GM19240 (cell line): ENCODE measurements around the gene MAML2.
"Not testable (repeated sequence)": the region's sequence is repeated elsewhere in the genome, so short reads cannot be mapped to it uniquely, and the experiment has no call there.

Source experiments
- DNase-seq: peaks from one replicate; pipeline ENCODE4 v3.0.0; 2011; ENCODE audit warnings: low spot score; ENCODE audit not compliant: insufficient read length

The MAML2 gene

DNA sequence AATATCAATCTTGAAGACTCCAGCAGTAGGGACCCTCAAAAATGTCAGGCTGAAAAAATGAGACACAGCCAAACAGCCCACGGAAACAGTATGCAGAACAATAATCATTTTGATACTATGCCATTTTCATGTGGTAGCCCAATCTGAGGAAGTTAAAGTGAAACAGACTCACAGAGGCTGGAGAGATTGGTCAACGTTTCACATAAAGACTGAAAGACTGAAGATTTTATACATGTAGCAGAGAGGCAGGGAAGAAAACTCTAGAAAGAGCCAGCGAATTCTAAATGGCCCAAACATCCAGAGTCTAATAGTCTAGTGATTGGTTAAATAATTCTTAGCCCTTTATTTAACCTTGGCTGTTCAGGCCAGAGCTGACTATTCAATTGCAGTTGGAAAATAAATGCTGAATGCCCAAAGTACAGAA, 49.4 kb downstream of the MAML2 start:
- peak; percentile 13 for DNase-seq

DNA sequence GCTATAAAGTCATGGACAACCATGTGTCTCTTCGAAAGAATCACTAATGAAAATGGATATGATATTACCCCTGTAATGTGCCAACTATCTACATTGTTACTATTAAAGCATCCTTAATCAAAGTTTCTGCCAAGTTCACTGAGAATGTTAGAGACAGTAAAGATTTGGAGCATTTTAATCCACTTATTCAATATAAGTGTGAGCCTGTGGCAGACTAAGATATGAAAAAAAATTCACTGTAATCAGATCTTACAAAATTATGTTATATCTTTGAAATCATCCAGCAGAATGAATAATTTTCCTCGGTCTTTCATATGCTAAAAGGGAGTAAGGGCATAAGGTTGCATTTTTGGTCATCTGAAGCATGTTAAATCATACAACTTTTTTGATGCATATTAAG, 49.9 kb downstream of the MAML2 start:
- DNase-seq: no peak

DNA sequence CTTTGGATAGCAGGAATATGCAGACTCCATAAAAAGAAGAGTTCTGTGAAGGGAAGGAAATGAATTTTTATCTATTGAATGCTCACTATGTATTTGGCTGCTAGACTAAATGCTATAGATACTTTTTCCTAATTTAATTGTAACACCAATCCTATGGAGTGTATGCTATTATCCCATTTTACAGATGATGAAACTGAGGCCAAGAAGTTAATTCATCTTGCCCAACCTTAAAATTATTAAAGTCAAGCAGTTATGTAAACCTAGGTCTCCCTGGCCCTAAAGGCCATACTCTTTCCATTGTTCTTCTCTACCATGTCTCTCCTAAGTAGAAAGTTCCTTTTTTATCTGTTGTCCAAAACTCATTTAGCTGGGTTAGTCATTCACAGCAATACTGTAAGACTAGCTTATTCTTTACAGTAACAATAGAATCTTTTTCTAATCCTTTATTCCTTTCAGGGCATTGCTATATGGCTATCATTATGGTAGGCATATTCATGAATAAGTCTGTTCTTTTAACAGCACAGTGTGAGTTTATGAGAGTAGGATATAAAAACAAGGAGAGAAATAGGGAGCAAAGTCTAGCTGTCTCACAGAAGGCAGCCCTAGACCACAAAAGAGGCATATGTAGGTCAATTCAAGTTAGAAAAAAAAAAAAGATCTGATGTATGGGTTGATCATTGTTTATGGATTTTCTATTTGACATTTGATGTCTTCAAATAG, 50.5 kb downstream of the MAML2 start:
- DNase-seq: no peak

DNA sequence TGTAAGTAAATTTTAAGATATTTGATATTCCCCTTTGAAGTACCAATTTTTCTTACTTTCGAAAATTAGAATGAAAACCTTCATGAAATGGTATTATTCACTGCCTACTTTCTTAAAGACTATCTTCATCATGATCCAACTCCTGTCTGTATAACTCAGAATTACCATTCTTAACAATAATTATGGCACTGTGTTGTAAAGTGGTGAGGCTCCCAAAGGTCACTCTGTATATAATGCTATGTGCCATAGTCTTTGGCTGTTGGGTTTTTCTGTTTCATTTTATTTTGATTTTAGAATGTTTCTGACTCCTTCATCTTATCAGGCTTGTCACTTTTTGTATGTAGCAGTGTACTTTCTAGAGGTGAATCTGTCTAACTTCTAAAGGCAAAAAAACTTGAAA, 52.4 kb downstream of the MAML2 start:
- no peak for DNase-seq

DNA sequence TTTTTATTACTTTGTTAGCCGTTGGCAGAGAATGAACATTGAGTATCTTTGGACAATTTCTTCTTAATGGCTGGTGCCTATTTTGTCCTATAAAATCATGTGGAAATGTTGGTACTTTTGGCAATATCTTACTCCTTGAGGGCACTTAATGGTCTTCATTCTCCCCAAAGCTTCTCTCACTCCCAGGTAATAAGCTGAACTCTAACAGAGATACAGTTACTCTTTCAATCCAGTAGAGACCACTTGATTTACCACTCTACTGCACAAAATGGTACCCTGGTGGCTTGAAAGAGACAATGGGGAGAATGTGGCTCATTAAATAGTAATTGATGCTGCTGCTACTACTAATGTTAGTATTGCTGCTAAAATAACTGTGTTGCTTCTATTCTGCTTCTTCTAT, 53.0 kb downstream of the MAML2 start:
- no peak for DNase-seq

DNA sequence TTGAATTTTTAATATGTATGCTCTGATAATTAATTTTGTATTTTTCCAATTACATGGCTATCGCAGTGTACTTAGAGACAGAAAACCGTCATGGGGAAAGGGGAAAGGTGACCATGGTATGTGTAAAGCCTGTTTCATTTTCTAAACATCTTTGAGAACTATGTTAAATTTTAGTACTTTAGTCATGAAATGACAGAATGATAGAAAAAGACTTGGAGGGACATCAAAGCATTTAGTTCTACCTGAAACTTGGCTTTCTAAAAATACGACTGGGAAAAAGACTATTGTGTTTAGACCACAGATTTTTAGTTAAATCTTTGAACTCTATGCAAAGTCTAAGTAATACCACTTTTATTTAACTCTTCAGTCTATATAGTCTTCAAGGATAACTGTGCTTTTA, 54.1 kb downstream of the MAML2 start:
- no peak for DNase-seq

DNA sequence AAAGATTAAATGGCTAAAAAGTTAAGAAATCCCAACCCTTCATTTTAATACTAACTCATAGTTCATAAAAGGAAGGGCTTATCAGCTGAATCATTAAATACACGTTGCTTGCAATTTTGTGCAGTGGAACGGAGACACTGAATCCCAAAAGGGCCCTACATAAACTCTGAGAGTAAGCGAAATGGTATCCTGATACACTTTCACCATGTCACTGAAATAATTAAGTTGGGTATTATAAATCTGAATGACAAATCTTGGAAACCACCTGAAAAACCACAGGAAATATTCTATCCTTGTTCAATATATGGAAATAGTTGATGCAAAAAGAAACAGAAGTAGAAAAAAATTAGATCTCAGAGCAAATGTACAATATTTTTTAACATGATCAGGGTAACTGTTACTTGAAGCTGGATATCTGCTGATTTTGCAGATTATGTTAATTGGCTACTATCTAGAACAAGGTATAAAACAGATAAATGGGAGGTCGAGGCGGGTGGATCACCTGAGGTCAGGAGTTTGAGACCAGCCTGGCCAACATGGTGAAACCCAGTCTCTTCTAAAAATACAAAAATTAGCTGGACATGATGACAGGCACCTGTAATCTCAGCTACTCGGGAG, 55.1 kb downstream of the MAML2 start:
- no peak for DNase-seq

DNA sequence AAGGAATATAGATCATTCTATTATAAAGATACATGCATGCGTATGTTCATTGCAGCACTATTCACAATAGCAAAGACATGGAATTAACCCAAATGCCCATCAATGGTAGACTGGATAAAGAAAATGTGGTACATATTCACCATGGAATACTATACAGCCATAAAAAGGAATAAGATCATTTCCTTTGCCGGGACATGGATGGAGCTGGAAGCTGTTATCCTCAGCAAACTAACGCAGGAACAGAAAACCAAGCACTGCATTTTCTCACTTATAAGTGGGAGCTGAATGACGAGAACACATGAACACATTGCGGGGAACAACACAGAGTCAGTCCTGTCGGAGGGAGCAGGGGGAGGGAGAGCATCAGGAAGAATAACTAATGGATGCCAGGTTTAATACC, 57.0 kb downstream of the MAML2 start:
- not testable (repeated sequence) for DNase-seq

DNA sequence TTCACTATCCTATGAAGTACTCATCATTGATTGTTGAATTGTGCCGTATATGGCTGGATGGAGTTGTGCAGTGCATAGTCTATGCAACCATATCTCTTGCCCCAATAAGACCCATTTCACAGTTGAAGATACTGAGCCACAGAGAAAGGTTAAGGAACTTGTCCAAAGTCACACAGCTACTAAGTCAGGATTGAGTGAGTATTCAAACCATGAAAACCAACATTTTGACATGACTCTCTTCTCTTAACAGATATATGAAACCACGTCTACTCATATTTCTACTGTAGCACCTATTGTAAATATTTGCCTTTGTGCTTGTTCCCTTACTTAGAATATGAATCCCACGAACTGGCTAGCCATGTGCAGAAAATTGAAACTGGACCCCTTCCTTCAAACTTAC, 58.1 kb downstream of the MAML2 start:
- no peak for DNase-seq

DNA sequence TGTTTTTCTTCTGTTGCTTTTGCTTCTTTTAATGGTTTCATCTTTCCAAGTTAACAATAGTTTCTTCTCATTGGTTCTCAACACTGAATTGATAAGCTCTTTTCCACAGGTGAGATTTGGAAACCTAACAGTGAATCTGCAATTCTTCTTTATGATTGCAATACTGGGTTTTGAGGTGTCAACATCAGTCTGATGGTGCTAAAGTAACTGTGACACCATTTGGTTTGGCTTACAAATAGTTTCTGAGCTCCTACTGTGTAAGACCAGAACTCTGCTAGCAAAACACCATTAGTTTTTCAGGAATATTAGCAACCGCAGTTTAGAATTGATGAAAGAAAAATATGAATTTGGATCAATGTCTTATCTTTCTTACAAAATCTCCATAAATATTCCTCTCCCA, 58.6 kb downstream of the MAML2 start:
- no peak for DNase-seq

DNA sequence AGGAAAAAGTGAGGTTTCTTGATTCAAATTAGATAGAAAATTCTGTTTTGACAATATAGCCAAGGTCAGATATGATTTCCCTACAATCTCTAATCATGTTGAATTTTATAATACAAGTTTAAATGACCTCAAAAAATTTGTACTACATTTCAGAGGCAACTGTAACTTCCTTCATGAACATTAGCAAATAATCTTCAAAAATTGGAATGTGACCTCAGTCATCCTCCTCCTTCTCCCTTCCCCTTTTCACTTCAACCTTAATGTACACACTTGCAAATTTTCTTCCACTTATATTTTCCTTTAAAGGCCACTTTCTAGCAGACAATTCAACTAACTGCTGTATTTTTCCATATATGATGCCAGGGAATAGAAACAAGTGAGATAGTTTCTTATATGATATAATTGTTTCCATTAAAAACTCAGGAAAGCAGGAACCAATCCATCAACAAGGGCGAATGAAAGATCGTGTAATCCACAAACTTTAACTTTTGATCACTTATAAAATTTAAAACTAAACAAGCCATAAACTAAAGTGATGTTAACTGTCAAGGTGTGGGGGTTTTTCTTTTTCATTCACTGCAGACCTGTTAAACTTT, 60.3 kb downstream of the MAML2 start:
- no peak for DNase-seq

DNA sequence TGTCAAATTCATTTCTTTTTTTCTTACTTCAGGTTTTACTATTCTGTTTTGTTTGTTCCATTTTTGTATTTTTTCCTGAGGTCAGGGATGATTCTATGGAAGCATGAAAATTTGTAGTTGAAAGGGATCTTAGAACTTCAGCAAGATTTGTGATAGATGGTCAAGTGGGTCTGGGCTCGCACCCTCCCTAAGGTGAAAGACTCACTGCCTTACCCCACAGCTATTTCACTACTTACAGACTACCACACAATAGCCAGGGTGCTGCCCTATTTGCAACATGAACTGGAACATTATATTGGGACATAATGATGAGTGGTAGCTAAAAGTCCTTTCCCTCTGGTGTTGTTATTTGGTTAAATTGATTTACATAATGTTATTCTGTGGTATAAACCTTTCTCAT, 62.6 kb downstream of the MAML2 start:
- DNase-seq: no peak

DNA sequence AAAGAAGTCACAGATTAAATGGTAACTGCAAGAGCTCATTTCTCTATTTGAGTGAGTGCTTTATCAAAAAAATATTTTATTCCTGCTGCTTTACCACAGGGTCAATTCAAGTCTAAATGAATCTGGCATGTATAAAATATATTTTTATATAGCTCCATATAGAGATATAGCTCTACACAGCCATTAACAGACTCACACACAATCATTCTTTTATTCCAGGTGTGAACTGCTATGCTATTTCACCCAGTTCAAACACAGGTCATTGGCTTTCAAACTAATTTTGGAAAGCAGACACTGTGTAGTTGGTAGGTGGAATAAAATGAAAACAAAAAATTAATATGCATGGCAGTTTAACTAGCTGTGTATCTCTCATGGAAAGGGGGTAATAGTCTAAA, 63.1 kb downstream of the MAML2 start:
- DNase-seq: no peak

DNA sequence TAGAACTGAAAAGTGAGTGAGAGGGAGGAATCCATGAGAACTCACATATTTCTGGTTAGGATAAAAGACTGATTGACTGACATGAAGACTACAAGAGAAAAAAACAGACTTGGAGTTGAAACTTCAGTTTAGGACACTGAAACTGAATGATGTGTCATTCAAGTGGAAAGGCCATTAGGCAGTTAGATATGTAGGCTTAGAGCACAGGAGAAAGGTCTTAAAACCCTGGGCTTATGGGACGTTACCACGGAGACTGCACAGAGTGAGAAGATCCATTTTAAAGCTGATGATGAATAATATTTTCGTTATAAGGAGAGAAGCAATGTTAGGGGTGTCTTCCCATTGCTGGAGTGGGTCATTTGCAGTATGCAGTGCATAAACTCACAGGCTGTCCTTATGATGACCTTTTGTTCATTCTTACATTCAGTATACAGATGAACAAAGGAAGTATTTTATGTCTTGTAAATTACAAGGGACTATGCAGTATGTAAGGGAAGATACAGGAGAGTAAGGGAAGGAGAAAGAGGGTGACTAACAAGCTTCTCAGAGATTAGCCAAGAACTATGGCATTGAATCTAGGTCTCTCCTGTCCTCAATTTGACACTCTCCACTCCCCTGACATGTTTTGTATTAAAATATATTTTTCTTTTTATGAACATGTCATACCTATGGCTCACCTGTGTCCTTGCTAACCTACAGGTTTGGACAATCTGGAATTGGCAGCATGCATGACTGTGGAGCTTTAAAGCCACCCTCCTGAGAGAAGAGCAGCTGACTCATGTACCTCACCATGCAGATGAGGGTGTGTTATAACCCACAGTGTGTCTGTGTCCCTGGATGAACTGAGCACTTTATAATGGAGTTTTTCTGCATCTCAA, 63.7 kb downstream of the MAML2 start:
- no peak for DNase-seq

DNA sequence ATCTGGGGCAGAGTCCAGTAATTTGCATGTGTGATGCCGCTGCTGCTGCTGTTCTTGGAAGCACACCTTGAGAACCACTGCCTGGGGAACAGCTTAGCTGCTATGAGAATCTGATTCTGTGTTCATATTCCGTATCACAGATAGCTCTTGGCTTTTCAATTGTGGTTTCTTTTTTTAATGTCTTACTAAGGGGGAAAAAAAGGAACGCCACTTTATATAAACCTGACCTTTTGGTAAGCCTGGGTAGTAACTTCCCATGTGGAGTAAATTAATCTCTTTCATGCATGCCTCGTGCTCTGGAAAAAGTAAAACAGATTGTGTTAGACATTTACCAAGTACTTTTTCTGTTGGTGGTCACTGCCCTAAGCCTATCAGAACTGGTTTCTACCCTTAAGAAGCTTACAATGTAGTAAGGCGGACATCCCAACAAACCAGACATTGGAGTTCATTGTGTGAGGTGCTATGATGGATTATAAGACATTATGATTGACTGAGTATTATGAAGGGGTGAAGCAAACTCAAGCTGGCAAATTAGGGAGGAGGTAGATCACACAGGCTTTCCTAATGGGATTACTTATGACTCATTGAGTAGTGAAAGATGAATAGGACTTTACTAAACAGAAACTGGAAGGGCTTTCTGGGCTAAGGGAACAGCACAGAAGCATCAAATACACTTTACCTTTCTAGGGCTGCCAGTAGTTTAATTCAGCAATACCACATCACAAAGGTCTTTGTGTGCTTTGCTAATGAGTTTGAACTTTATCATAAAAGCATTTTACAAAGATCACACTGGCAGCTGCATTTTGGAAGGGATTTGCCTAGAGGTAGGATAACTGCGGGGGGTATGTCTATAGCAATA, 64.7 kb downstream of the MAML2 start:
- DNase-seq: no peak

DNA sequence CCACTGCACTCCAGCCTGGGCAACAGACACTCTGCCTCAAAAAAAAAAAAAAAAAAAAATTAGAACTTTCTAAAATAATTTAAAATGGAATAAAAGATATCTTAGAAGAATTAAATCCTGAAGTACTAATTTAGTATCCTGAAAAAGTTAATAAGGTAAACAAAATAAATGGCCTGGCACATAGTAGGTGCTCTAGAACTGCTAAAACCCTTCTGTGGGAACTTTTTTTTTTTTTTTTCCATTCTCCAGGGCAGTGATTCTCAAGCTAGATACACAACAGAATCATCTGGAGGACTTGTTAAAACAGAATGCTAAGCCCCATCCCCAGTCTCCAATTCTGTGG, 65.3 kb downstream of the MAML2 start:
- DNase-seq: no peak

DNA sequence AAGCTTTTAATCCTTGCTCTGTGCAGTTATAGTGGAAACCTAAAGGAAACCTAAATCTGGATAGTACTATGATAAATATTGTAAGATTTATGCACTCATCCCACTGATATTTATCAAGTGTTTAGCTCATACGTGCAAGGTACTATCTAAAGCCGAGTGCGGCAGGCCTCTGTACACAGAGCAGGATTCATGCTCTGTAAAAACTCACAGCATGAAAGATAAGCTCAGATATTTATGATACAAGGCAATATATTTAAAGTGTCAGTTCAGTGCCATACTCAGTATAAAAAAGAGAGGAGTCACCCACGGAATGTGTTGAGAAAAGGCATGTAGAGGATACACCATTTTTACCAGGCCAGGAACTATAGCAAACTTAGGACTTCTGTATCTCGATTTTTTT, 66.2 kb downstream of the MAML2 start:
- DNase-seq: no peak

DNA sequence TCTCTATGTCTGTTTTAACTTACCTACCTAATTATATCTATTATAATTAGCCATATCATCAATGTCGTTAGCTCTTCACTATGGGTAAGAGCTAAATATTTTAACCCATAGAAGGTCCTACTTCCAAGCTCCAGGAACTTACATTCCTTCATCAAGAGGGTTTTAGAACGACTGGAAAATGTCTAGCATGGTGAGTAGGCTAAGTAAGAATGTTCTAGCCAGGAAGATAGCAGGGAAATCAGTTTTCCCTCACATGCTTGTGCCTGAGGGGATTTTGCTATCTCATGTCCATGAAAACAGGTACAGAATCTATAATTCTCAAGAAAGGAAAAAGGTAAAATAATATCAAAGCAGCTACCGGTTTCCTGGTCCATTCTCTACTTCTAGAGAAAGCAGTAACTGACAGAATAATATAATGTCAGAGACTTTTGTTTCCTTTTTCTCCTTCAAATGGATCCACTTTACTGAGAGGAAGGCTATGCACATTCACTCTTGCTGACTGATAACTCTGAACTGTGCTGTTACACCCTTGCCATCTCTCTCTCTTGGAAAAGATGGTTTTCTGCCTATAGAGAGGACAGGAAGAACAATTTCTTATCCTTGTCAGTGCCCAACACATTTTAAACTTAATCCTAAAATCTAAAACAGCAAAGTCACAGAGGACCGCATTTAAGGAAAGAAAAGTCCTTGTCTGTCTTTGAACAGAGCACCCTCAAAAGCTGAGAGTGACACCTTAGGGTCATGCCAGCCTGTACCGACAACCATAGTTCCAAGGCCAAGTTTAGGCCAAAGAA, 67.0 kb downstream of the MAML2 start:
- DNase-seq: no peak

DNA sequence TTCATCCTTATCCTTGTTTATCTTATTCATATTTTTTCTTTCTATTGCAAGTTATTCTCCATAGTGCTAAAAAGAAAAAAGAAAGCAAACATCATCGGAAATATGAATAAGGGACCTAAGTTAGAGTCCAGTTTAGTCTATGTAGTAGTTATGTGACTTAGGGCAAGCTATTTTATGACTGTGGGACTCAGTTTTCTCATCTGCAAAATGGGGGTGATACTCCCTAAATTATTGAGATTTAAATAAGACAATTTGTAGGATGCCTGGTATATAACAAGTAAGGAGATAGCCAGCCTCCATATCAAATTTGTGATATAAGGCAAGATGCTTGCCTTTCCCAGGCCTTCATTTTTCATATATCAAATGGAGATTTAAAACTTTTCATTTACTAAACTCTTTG, 69.5 kb downstream of the MAML2 start:
- no peak for DNase-seq

DNA sequence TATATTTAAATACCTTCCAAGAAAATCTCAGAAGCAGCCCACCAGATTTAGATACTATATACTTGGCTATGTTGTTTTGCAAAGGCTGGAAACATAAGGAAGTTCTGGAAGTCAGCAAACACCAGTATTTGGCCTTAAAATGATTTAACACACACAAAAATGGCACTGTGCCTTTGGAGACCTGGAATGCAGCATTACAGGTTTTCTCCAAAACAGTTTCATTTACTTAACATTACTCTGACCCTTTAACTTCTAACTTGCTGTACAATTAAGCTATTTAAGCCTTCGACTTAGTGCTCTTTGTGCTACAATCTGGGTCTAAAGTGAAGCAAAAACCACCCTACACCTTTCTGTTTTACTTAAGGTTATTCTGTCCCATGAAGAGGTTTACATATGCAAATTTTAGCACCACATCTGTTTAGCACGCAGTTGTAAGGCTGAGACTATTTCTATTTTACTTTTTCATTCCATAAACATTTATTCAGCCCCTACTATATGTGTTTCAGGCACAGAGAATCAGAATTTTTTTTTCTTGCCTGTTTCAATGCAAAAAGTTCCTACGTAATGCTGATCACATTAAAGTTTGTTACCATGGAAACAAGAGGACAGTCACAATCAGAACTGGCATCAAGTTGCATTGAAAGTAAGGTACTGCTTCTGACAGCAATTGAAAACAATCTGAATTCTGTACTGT, 70.3 kb downstream of the MAML2 start:
- no peak for DNase-seq
